Activated T-cell treated with anti-CD3 and anti-CD28 coated beads, Interleukin-2, amount 50 U/mL, for 72 hours (primary cell): ENCODE data around the gene BLOC1S3. TPM values are rescaled to one million over a fixed set of nuclear protein-coding genes. Genes with fewer than 3 reads are reported as not detected.

Source experiments
- ATAC-seq, 2 donors: fragments of 150-1000 bp; cut with Tn5 transposase; replicated peaks in 1 of 2; 2 replicates each; pipeline ENCODE4 v1.10.0; 2021; ENCODE audit warnings: moderate library complexity in 2 of 2, mild to moderate bottlenecking in 1 of 2
- DNase-seq, 2 donors: peaks; one replicate each; pipeline ENCODE4 v3.0.0; 2021 to 2022; ENCODE audit warnings: mixed read lengths in 1 of 2
- H3K27ac Mint-ChIP-seq: one replicate; pipeline ENCODE4 v1.8.0; 2022; ENCODE audit warnings: mild to moderate bottlenecking, moderate library complexity, mixed read lengths
- H3K27me3 Mint-ChIP-seq: one replicate; pipeline ENCODE4 v1.8.0; 2022; ENCODE audit warnings: low read depth, mixed read lengths
- H3K36me3 Mint-ChIP-seq, 2 donors: one replicate each; pipeline ENCODE4 v1.8.0; 2022; ENCODE audit warnings: mixed read lengths in 2 of 2, mild to moderate bottlenecking in 1 of 2; ENCODE audit not compliant: insufficient read depth in 2 of 2
- H3K4me1 Mint-ChIP-seq: one replicate; pipeline ENCODE4 v1.8.0; 2022; ENCODE audit warnings: low read depth, mixed read lengths
- H3K4me3 Mint-ChIP-seq, 2 donors: one replicate each; pipeline ENCODE4 v1.8.0; 2022; ENCODE audit warnings: mild to moderate bottlenecking in 2 of 2, mixed read lengths in 2 of 2, moderate library complexity in 2 of 2
- H3K9me3 Mint-ChIP-seq, 2 donors: one replicate each; pipeline ENCODE4 v1.8.0; 2022; ENCODE audit warnings: mixed read lengths in 2 of 2
- total RNA-seq, 2 donors: library from RNA; stranded (reverse); gene quantifications; one replicate each; pipeline ENCODE4 v1.2.3, GENCODE V29; 2022

Gene BLOC1S3
- total RNA-seq, 2 donors from 2014 or later = 16.7 to 17.7 TPM

DNA sequence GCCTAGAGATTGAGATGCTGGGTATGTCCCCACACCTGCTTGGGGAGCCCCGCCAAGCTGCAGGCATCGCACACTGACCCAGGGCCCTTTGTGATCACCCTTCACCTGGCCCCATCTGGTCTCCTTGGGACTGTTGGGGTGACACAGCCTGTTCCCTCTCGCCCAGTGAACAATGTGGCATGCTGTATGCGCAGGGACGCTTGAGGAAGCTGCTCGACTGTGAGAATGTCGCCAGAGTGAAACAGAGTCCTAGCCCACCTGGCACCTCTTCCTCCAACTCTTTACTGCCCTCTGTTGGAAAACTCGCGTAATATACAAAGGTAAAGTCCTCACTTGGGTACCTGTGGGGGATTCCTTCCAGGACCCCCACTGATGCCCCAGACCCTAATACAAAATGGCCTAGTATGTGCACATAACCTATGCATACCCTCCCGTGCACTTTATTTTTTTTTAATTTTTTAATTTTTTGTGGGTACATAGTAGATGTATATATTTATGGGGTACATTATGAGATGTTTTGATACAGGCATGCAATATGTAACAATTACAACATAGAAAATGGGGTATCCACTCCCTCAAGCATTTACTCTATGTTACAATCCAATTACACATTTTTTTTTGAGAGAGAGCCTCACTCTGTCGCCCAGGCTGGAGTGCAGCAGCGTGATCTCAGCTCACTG is 9.0 kb downstream of the BLOC1S3 start:
- Mint-ChIP-seq H3K9me3 (no peaks in the 10 kb centered on the region), H3K4me1 (peaks cover 14% of the 10 kb centered on the region), H3K4me3 (no peak overlapping the region), H3K27me3 (no peaks in the 10 kb centered on the region), H3K36me3 (no peaks in the 10 kb centered on the region), H3K27ac (no peak overlapping the region)
- peak in 1 of 2 donors; percentile 24 for DNase-seq
- ATAC-seq = peak; percentile 77 to 80

DNA sequence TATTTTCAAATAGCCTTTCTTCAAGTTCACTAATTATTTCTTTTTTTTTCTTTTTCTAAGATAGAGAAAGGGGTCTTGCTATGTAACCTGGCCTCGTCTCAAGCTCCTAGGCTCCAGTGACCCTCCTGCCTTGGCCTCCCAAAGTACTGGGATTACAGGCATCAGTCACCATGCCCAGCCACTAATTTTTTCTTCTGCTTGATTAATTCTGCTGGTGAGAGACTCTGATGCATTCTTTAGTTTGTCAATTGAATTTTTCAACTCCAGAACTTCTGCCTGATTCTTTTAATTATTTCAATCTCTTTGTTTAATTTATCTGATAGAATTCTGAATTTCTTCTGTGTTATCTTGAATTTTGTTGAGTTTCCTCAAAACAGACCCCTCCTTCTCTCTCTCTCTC is 11.4 kb downstream of the BLOC1S3 start:
- no peak overlapping the region for H3K27ac Mint-ChIP-seq
- H3K9me3 Mint-ChIP-seq = no peaks in the 10 kb centered on the region
- ATAC-seq (no peak), DNase-seq (no peak)
- peaks cover 7% of the 10 kb centered on the region for H3K4me1 Mint-ChIP-seq
- no peak overlapping the region for H3K4me3 Mint-ChIP-seq
- no peaks in the 10 kb centered on the region for H3K36me3 Mint-ChIP-seq
- no peaks in the 10 kb centered on the region for H3K27me3 Mint-ChIP-seq

DNA sequence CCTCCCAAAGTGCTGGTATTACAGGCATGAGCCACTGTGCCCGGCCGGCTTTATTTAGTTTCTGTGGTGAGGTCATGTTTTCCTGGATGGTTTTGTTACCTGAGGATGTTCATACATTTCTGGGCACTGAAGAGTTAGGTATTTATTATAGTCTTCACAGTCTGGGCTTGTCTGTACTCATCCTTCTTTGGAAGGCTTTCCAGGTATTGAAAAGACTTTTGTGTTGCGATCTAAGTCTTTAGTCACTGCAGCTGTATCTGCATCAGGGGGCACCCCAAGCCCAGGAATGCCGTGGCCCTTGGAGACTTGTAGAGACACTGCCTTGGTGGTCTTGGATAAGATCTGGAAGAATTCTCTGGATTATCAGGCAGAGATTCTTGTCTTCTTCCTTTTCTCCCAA is 12.8 kb downstream of the BLOC1S3 start:
- DNase-seq (no peak), ATAC-seq (no peak)
- Mint-ChIP-seq H3K9me3 (no peaks in the 10 kb centered on the region), H3K4me1 (no peaks in the 10 kb centered on the region), H3K27ac (no peak overlapping the region), H3K27me3 (no peaks in the 10 kb centered on the region), H3K36me3 (no peaks in the 10 kb centered on the region), H3K4me3 (no peak overlapping the region)

DNA sequence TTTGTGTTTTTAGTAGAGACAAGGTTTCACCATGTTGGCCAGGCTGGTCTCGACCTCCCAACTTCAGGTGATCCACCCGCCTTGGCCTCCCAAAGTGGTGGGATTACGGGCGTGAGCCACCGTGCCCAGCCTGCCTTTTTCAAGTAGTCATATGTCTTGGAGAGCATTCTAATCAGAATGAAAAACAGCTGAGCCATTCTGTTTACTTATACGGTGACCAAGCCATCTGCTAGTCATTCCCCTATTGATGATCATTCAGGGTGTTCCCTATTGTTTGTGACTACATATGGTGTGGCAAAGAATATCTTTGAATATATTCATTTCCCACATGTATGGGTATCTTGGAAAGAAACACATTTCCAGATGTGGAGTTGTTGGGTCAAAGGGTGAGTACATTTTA is 17.2 kb downstream of the BLOC1S3 start:
- Mint-ChIP-seq H3K27me3 (no peaks in the 10 kb centered on the region), H3K4me3 (no peak overlapping the region), H3K4me1 (no peaks in the 10 kb centered on the region), H3K9me3 (no peaks in the 10 kb centered on the region), H3K27ac (no peak overlapping the region), H3K36me3 (no peaks in the 10 kb centered on the region)
- ATAC-seq (no peak), DNase-seq (no peak)

DNA sequence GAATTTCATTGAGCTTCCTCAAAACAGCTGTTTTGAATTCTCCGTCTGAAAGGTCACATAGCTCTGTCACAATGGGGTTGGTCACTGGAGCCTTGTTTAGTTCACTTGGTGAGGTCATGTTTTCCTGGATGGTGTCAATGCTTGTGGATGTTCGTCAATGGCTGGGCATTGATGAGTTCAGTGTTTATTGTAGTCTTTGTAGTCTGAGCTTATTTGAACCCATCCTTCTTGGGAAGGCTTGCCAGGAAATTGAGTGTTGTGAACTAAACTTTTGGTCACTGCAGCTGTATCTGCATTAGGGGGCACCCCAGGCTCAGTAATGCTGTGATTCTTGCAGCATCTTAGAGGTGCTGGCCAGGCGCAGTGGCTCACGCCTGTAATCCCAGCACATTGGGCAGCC is 22.0 kb downstream of the BLOC1S3 start:
- Mint-ChIP-seq H3K9me3 (no peaks in the 10 kb centered on the region), H3K27ac (no peak overlapping the region), H3K27me3 (no peaks in the 10 kb centered on the region), H3K4me3 (no peak overlapping the region), H3K4me1 (no peaks in the 10 kb centered on the region), H3K36me3 (no peaks in the 10 kb centered on the region)
- ATAC-seq (no peak), DNase-seq (no peak)

DNA sequence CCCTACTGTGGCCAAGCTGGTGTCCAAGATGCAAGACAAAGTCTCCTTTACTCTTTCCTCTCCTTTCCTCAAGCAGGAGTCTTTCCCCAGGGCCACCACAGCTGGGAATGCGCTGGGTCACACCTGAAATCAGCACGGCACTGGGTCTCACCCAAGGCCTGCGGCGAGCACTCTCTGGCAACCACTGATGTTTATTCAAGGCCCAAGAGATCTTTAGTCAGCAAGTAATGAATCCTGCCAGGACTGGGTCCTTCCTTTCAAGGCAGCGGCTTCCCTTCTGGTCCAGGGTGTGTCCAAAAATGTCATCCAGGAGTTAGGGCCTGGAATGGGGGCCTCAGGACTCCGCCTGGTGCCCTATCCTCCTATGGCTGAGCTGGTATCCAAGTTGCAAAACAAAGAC is 24.1 kb downstream of the BLOC1S3 start:
- no peaks in the 10 kb centered on the region for H3K4me1 Mint-ChIP-seq
- no peaks in the 10 kb centered on the region for H3K27me3 Mint-ChIP-seq
- H3K9me3 Mint-ChIP-seq = no peaks in the 10 kb centered on the region
- H3K27ac Mint-ChIP-seq = no peak overlapping the region
- no peak overlapping the region for H3K4me3 Mint-ChIP-seq
- DNase-seq (no peak), ATAC-seq (no peak)
- H3K36me3 Mint-ChIP-seq = no peaks in the 10 kb centered on the region

DNA sequence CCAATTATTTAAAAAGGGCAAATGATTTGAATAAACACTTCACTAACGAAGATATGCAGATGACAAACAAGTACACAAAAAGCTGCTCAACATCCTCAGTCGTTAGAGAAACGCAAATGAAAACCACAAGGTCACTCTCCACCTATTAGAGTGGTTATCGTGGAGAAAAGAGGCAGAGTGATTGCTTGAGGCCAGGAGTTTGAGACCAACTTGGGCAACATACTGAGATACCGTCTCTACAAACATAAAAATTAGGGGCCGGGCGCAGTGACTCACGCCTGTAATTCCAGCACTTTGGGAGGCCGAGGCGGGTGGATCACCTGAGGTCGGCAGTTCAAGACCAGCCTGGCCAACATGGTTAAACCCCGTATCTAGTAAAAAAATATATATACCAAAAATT is 27.2 kb downstream of the BLOC1S3 start:
- ATAC-seq = no peak
- Mint-ChIP-seq H3K9me3 (no peaks in the 10 kb centered on the region), H3K4me3 (no peak overlapping the region)

DNA sequence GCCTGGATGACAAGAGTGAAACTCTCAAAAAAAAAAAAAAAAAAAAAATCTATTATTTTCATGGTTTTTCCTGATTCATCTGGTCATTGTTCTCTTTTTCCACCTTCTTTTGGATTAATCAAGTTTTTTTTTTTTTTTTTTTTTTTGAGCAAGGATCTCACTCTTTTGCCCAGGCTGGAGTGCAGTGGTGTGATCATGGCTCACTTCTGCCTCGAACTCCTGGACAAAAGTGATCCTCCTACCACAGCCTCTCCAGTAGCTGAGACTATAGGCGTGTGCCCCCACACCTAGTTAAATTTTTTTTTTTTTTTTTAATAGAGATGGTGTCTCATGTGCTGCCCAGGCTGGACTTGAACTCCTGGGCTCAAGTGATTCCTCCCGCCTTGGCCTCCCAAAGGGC is 27.7 kb downstream of the BLOC1S3 start:
- no peaks in the 10 kb centered on the region for H3K4me1 Mint-ChIP-seq
- ATAC-seq = no peak
- H3K9me3 Mint-ChIP-seq = no peaks in the 10 kb centered on the region
- no peak overlapping the region for H3K4me3 Mint-ChIP-seq
- no peak for DNase-seq
- H3K36me3 Mint-ChIP-seq = no peaks in the 10 kb centered on the region
- H3K27ac Mint-ChIP-seq = no peak overlapping the region
- peaks cover 7% of the 10 kb centered on the region for H3K27me3 Mint-ChIP-seq

More for the DNA sequence above, 27.2 kb downstream of the BLOC1S3 start:
- Mint-ChIP-seq H3K36me3 (no peaks in the 10 kb centered on the region), H3K27ac (no peak overlapping the region), H3K4me1 (no peaks in the 10 kb centered on the region), H3K27me3 (peaks cover 2% of the 10 kb centered on the region)
- DNase-seq = no peak

DNA sequence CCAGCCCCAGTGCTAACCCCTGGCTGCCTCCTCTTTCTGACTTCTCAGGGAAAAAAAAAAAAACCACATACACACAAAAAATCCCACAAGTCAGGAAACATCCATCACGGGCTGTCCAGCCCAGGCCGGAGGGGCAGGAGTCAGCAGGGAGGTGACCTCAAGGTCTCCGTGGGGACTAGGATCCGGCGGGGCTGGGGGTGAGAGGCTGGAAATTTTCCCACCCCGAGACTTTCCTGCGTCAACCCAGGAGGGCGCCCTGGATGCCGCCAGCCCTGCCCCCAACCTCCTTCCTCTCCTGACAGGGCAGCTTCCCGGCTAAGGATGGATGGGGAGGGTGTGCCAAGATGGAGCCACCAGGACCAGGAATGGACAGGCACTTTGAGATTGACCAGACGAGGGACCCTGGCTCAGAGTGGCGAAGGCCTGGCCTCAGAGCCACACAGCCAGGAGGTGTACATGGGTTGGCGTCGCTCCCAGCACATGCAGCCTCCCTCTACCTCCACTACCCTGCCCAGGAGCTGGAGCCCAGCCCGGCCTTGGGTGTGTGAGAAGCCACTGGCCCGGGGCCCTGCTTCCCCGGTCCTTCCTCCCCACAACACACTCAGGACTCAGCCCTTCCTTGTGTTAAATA is 33.3 kb downstream of the BLOC1S3 start:
- no peak overlapping the region for H3K4me3 Mint-ChIP-seq
- no peaks in the 10 kb centered on the region for H3K36me3 Mint-ChIP-seq
- ATAC-seq (no peak), DNase-seq (no peak)
- peaks cover 42% of the 10 kb centered on the region for H3K27me3 Mint-ChIP-seq
- H3K9me3 Mint-ChIP-seq = no peaks in the 10 kb centered on the region
- H3K27ac Mint-ChIP-seq = no peak overlapping the region
- peaks cover 8% of the 10 kb centered on the region for H3K4me1 Mint-ChIP-seq

DNA sequence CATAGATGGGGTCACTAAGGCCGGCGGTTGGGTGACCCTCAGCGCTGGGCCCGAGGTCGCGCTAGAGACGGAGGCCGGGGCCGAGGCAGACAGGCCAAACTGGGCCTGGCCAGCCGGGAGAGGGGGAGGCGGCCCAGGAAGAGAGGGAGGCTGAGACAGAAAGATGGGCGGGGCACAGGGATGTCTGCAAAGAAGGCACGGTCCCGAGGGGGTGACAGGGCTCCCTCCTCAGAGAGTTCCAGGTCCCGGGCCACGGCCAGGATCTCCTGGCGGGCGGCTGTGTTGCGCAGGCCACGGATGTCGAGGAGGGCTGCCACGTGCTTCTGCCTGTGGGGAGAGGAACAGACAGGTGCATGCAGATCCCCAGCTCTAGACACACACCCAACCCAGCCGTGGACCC is 34.4 kb downstream of the BLOC1S3 start:
- H3K36me3 Mint-ChIP-seq = no peaks in the 10 kb centered on the region
- no peak for ATAC-seq
- no peak for DNase-seq
- peaks cover 8% of the 10 kb centered on the region for H3K4me1 Mint-ChIP-seq
- H3K9me3 Mint-ChIP-seq = no peaks in the 10 kb centered on the region
- H3K27ac Mint-ChIP-seq = no peak overlapping the region
- H3K27me3 Mint-ChIP-seq = peaks cover 50% of the 10 kb centered on the region
- H3K4me3 Mint-ChIP-seq = no peak overlapping the region

DNA sequence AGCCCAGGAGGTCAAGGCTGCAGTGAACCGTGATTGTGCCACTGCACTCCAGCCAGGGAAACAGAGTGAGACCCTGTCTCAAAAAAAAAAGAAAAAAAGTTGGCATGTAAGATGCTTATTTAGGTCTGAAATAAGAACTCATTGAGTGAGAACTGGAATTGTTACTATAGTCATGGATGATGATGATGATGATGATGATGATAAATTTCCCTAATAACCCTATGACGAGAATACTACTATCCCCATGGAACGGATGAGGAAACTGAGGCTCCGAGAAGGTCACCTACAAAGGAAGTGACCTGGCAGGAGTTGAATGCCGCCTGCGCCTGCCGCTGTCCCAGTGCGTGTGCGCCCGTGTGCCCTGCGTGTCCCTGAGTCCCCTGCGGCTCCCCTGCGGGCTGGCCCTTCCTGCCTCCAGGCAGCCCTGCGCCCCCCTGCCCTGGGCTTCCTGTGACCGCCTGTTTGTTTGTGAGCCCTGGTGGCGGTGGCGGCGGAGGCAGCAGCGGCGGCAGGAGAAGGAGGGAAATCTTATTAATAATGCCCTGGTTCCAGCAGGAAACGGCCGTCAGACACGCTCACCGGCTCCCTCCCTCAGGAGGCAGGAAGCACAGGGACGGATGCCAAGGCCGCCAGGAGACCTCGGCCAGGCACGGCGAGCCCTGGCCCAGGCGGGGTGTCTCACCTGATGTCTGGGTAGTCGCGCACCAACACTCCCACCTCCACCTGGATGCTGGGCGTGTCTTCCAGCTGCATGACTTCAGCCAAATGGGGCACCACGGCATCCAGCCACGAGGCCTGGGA is 37.0 kb downstream of the BLOC1S3 start:
- Mint-ChIP-seq H3K27ac (no peak overlapping the region), H3K9me3 (no peaks in the 10 kb centered on the region), H3K4me1 (peaks cover 8% of the 10 kb centered on the region), H3K27me3 (peaks cover 64% of the 10 kb centered on the region), H3K4me3 (no peak overlapping the region), H3K36me3 (no peaks in the 10 kb centered on the region)
- DNase-seq (no peak), ATAC-seq (no peak)

DNA sequence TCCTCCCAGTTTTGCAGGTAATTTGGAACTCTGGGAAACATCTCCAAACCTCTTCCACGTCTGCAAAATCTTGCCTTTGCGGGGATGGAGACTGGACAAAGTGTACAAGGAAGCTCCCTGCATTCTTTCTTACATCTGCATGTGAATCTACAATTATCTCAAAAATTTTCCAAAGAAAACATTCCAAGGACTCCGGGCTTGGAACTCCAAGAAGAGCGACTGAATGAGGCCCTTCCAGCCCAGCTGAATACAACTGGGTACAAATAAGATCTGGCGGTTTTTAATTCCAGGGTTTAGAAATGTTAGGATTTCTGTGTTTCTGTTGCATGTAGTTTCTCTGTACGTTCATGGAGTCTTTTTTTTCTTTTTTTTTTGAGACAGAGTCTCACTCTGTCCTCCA is 38.1 kb downstream of the BLOC1S3 start:
- ATAC-seq (no peak), DNase-seq (no peak)
- no peaks in the 10 kb centered on the region for H3K36me3 Mint-ChIP-seq
- peaks cover 58% of the 10 kb centered on the region for H3K27me3 Mint-ChIP-seq
- H3K27ac Mint-ChIP-seq = no peak overlapping the region
- H3K9me3 Mint-ChIP-seq = no peaks in the 10 kb centered on the region
- H3K4me1 Mint-ChIP-seq = peaks cover 8% of the 10 kb centered on the region
- no peak overlapping the region for H3K4me3 Mint-ChIP-seq

DNA sequence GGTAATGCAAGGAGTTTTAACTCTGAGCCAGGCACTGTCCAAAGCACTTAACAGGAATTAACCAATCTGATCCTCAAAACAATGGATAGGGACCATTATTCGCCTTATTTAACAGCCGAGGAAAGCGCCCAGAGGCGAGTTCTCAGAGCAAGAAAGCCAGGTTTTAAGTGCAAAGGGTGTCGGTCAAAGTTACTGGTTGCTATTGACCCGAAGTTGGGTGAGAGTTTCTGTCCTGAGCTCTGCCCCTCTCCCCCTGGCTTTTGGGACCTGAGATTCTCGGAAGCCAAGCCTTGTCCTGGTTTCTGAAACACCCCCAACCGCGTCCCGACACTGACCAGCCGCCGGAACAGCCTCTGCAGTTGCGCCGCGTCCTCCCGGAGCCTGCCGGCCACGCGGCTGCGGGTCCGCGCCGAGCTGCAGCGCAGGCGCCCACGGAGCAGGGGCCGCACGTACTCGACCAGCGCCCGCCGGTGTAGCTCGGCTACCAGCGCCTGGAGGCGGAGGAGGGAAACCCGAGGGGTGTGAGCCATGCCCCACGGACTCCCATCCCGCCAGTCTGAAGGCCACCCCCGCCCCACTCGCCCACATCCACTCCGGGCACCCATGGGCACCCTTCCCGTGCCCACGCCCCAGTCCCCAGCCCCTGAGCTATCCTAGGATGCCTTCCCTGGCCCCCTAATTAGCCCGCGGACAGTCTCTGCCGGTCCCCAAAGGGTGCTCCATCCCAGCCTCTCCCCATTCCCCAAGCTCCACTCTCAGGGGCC is 38.8 kb downstream of the BLOC1S3 start:
- no peaks in the 10 kb centered on the region for H3K36me3 Mint-ChIP-seq
- peaks cover 8% of the 10 kb centered on the region for H3K4me1 Mint-ChIP-seq
- DNase-seq (no peak), ATAC-seq (no peak)
- H3K9me3 Mint-ChIP-seq = no peaks in the 10 kb centered on the region
- no peak overlapping the region for H3K27ac Mint-ChIP-seq
- no peak overlapping the region for H3K4me3 Mint-ChIP-seq
- peaks cover 62% of the 10 kb centered on the region for H3K27me3 Mint-ChIP-seq
